HG03521 (cell line): ENCODE results near the gene RBMY1B.
"Not testable (repeated sequence)": the region's sequence is repeated elsewhere in the genome, so short reads cannot be mapped to it uniquely, and the experiment has no call there.

Experiments used
- ATAC-seq: cut with Tn5 transposase; IDR thresholded peaks from one replicate; pipeline ENCODE4 v1.9.1; 2021; ENCODE audit warnings: mild to moderate bottlenecking, moderate library complexity; ENCODE audit not compliant: unreplicated experiment

The RBMY1B gene

GRCh38 chrY:21511038-21511437, at the start of gene RBMY1B:
Gene RBMY1B (plus strand): TSS chrY:21511338. CDS start chrY:21513351, 2,013 bp downstream.
- not testable (repeated sequence) for ATAC-seq

- not testable (repeated sequence) for ATAC-seq
Observed at GRCh38 chrY:21462915-21463314, 48.2 kb upstream of the RBMY1B start.

- no peak for ATAC-seq
Observed at GRCh38 chrY:21482967-21483366, 28.2 kb upstream of the RBMY1B start.

- not testable (repeated sequence) for ATAC-seq
Observed at GRCh38 chrY:21534579-21534978, 23.4 kb downstream of the RBMY1B start, which contains the start of gene RBMY1A1. Gene RBMY1A1 (plus strand): TSS chrY:21534879. CDS start chrY:21536892, 2,013 bp downstream.

DNA sequence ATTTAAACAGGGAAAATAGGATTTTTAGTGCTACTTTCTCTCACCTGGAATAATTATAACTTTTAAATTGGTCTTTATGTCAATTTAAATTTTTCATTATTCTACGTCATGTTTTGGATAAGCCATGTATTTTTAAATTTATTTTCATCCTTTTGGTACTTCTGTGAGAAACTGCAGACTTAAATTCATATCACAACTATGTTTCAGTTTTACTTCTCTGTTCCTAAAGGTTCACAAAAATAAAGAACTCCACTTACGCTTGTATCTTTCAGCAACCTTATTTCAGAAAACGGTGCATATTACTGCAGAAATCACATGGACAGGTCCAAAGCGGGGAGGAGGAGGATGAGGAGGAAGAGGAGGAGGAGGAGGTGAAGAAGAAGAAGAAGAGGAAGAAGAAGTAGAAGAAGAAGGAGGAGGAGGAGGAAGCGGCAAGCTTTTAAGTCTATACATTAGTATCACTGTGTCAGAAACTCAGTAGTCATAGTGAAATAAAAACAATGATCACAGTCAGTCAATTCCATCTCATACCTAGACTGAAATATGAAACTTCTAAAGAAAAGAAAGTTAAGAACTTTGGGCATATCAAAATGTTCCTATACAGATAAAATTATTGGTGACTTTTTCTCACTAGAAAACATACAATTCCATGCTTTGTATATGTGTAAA, 48.3 kb downstream of the RBMY1B start:
- ATAC-seq = peak; percentile 91
